Brain microvascular endothelial cell (primary cell): ENCODE results near the gene RAB38.
A peak's percentile ranks its signal among the peaks of the same experiment; 100 is the strongest.

Experiments
- DNase-seq: peaks from one replicate; pipeline ENCODE4 v3.0.0-alpha.2; 2020
- H3K27ac ChIP-seq: fragments of 250-450 bp; sonication (Bioruptor Pico); 2 replicates; pipeline ENCODE4 v1.5.1; 2020; ENCODE audit warnings: mild to moderate bottlenecking, moderate library complexity
- H3K27me3 ChIP-seq: fragments of 250-450 bp; sonication (Bioruptor Pico); replicated peaks from 2 replicates; pipeline ENCODE4 v1.5.1; 2020; ENCODE audit warnings: mild to moderate bottlenecking
- H3K36me3 ChIP-seq: fragments of 250-450 bp; sonication (Bioruptor Pico); replicated peaks from 2 replicates; pipeline ENCODE4 v1.5.1; 2020; ENCODE audit warnings: mild to moderate bottlenecking
- H3K4me3 ChIP-seq: 2 replicates; pipeline ENCODE4 v1.5.1; 2011; ENCODE audit warnings: low read depth, mild to moderate bottlenecking, control low read depth, low read length, moderate library complexity
- in situ Hi-C: cut with HindIII; loops from 2 replicates; pipeline ENCODE4 v1.10.0; 2017; ENCODE audit warnings: low sequenced_read_pairs, low pct_ligation_motif_present
- TF ChIP-seq, protein P1 (sequence below): IDR thresholded peaks from 2 replicates; pipeline ENCODE4 v1.5.1; 2011; ENCODE audit warnings: low read depth, mild to moderate bottlenecking, moderate library complexity, low read length, control low read depth, inconsistent platforms; ENCODE audit errors: missing control alignments

RAB38 gene

GRCh38 chr11:88179141-88179540 lies 3.9 kb upstream of the RAB38 start:
- TF ChIP-seq, protein P1, sequence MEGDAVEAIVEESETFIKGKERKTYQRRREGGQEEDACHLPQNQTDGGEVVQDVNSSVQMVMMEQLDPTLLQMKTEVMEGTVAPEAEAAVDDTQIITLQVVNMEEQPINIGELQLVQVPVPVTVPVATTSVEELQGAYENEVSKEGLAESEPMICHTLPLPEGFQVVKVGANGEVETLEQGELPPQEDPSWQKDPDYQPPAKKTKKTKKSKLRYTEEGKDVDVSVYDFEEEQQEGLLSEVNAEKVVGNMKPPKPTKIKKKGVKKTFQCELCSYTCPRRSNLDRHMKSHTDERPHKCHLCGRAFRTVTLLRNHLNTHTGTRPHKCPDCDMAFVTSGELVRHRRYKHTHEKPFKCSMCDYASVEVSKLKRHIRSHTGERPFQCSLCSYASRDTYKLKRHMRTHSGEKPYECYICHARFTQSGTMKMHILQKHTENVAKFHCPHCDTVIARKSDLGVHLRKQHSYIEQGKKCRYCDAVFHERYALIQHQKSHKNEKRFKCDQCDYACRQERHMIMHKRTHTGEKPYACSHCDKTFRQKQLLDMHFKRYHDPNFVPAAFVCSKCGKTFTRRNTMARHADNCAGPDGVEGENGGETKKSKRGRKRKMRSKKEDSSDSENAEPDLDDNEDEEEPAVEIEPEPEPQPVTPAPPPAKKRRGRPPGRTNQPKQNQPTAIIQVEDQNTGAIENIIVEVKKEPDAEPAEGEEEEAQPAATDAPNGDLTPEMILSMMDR: no peak
- Histone ChIP-seq H3K4me3 (no peak overlapping the region), H3K27me3 (no peaks in the 10 kb centered on the region), H3K36me3 (no peaks in the 10 kb centered on the region), H3K27ac (no peak overlapping the region)
- in situ Hi-C loops: no loop called here
- peak; percentile 44 for DNase-seq

DNA sequence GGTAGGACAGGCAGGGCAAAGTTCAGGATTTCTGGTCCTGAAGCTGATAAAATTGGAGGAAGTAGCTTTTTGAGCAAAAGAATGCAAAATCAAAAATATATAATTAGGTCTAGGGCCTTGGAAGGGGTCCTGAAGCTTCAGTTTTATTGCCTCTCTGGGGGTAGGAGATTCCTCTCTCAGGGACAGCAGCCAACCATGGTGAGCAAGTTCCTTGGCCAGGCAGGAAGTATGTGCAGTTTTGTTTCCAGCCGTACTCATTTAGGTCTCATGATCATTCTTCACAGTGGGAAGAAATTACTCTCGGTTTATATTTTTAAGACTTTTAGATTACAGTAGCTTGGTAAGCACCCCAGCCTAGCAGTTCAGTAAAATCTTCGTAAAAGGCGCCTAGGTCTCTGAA lies 2.9 kb upstream of the RAB38 start:
- Histone ChIP-seq H3K4me3 (no peak overlapping the region), H3K27me3 (no peaks in the 10 kb centered on the region), H3K27ac (no peak overlapping the region), H3K36me3 (no peaks in the 10 kb centered on the region)
- in situ Hi-C loops: no loop called here
- DNase-seq: peak; percentile 7
- TF ChIP-seq, protein P1: no peak

GRCh38 chr11:88175569-88176075 lies 379 bp upstream of the RAB38 start:
- in situ Hi-C loops: no loop called here
- DNase-seq: peak; percentile 11
- no peak overlapping the region for H3K27ac ChIP-seq
- H3K36me3 ChIP-seq: no peaks in the 10 kb centered on the region
- TF ChIP-seq, protein P1: no peak
- H3K4me3 ChIP-seq: peak overlapping the region; percentile 68
- no peaks in the 10 kb centered on the region for H3K27me3 ChIP-seq

GRCh38 chr11:88173956-88174355 lies 1.3 kb downstream of the RAB38 start:
- no peak overlapping the region for H3K4me3 ChIP-seq
- TF ChIP-seq, protein P1: no peak

DNA sequence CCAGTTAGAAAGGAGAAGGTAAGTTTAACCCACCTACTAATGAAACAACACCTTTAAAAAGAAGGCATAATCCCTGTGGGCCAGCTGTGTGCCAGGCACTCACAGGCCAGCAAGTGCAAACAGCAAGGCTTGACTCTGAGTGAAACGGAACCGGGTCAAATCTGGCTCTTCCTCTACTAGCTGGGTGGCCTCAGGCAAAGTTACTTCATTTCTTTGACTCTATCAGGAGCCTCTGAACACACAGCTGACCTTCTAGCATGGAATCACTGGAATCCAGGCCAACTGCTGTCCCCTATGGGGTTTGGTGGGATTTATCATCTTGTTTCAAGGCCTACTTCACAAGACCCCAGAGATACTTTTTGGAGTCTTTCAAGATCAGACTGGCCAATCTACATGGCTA lies 3.3 kb downstream of the RAB38 start:
- Histone ChIP-seq H3K27ac (no peak overlapping the region), H3K4me3 (no peak overlapping the region), H3K36me3 (no peaks in the 10 kb centered on the region), H3K27me3 (no peaks in the 10 kb centered on the region)
- TF ChIP-seq, protein P1: no peak
- no peak for DNase-seq
- in situ Hi-C loops: no loop called here

More at GRCh38 chr11:88173956-88174355, 1.3 kb downstream of the RAB38 start:
- DNase-seq: no peak
- H3K27ac ChIP-seq: no peak overlapping the region
- no peaks in the 10 kb centered on the region for H3K36me3 ChIP-seq
- H3K27me3 ChIP-seq: no peaks in the 10 kb centered on the region
- in situ Hi-C loops: no loop called here

- Histone ChIP-seq H3K27ac (no peak overlapping the region), H3K27me3 (no peaks in the 10 kb centered on the region)
These were observed 4.6 kb downstream of the RAB38 start for GRCh38 chr11:88170673-88171072.

More at GRCh38 chr11:88170673-88171072, 4.6 kb downstream of the RAB38 start:
- Histone ChIP-seq H3K4me3 (no peak overlapping the region), H3K36me3 (no peaks in the 10 kb centered on the region)
- in situ Hi-C loops: no loop called here
- DNase-seq: no peak
- TF ChIP-seq, protein P1: no peak
